GM18517 (cell line): Measurements from ENCODE around the gene C19orf12.
A peak's percentile ranks its signal among the peaks of the same experiment; 100 is the strongest.

Source experiments
- ATAC-seq: cut with Tn5 transposase; IDR thresholded peaks from one replicate; pipeline ENCODE4 v1.9.1; 2021; ENCODE audit warnings: mild to moderate bottlenecking, moderate library complexity; ENCODE audit not compliant: unreplicated experiment

Gene C19orf12

DNA sequence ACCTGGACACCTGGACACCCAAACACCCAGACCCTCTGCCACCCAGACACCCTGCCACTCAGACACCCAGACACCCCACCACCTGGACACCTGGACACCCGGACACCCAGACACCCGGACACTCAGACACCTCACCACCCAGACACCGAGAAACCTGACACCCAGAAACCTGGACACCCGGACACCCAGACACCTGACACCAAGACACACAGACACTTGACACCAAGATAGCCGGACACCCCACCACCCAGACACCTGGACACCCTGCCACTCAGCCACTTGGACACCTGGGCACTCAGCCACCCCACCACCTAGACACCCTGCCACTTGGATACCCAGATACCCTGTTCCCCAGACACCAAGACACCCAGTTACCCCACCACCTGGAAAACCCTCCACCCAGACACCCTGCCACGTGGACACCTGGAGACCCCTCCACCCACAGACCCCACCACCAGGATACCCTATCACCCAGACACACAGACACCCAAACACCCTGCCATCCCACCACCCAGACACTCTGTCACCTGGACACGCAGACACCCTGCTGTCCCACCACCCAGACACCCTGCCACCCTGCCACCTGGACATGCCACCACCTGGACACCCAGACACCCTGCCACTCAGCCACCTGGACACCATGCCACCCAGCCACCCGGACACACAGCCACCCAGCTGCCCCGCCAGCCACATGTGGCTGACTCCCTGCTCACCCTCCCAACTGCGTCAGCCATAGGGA, 17.4 kb downstream of the C19orf12 start:
- no peak for ATAC-seq

- ATAC-seq, result no peak
Observed at GRCh38 chr19:29696565-29696846, 18.6 kb downstream of the C19orf12 start.

- ATAC-seq, result no peak
Observed at GRCh38 chr19:29695765-29696564, 19.1 kb downstream of the C19orf12 start.

GRCh38 chr19:29694669-29695627, 20.1 kb downstream of the C19orf12 start:
- ATAC-seq, result peak; percentile 70

DNA sequence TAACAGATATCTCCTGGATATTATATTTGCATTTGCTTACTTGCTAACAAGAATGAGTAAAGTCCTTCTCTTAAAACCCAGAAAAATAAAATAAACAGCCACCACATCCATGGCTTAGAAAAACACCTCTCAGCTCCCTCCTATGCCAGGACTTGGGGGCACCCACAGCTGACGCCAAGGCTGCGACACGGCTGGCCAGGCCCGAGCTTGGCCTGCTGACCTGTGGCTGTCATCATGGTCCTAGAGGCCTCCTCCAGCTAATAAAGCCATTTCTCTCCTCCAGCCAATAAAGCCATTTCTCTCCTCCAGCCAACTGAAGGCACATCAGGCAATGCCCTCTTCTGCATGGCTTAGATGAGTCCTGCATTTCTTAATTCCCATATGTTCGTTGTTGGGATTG, 20.9 kb downstream of the C19orf12 start:
- no peak for ATAC-seq

- ATAC-seq, result no peak
Observed at GRCh38 chr19:29690842-29691241, 24.2 kb downstream of the C19orf12 start.

DNA sequence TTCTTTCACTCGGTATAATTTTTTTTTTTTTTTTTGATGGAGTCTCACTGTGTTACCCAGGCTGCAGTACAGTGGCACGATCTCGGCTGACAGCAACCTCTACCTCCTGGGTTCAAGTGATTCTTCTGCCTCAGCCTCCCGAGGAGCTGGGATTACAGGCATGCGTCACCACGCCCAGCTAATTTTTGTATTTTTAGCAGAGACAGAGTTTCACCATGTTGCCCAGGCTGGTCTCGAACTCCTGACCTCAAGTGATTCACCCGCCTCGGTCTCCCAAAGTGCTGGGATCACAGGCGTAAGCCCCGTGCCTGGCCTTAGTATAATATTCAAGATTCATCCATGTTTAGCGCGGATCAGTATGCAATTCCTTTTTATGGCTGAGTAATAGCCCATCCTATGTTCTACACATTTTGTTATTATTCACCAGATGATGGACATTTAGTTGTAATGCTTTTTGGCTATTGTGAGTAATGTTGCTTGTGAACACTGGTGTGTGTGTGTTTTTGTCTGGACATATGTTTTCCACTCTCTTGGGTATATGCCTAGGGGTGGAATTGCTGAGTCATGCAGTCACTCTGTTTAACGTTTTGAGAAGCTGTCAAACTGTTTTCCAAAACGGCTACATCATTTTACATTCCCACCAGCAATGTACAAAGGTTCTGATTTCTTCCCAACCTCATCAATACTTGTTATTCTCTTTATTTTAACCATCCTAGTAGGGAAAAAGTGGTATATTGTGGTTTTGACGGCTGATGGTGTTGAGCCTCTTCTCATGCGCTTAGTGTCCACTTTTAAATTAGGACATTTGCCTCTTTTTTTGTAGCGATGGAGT, 26.9 kb downstream of the C19orf12 start:
- no peak for ATAC-seq

GRCh38 chr19:29687244-29687896, 27.7 kb downstream of the C19orf12 start:
- no peak for ATAC-seq

GRCh38 chr19:29686285-29686805, 28.7 kb downstream of the C19orf12 start:
- ATAC-seq, result no peak

DNA sequence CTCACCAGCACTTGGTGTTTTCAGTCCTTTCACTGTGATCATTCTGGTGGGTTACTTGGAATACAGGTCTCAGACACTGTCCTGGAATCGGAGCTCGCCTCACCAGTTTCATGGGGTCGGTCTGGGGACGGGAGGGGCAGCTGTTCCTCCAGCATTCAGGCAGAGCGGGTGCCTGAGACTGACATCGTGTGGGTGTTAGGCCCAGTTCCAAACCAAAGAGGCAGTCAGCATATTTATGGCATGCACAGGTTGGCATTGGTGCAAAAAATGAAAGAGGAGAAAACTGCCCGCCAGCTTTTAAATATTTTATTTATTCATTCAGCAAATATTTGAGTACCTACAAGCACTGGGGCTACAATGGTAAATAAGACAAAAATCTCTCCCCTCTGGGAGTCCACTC, 29.7 kb downstream of the C19orf12 start:
- no peak for ATAC-seq

DNA sequence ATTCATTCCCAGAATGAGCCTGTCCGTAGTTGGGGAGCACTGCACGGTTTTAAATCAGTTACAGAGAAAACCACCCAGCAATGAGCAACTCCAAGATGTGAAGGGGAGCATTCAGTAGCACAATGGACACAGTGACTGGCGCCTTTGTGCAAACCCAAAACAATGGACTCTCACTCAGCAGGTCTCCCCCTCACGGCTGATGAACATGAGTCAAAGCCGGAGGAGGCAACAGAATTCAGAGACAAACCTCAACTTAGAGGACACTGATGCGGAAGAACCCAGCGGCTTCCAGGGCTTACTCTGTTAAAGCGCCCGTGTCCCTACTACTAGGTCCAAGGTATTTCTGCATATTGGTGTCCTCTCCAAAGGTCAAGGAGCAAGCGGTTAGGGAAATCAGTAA, 32.1 kb downstream of the C19orf12 start:
- ATAC-seq, result no peak

GRCh38 chr19:29682236-29682895, 32.7 kb downstream of the C19orf12 start:
- no peak for ATAC-seq

DNA sequence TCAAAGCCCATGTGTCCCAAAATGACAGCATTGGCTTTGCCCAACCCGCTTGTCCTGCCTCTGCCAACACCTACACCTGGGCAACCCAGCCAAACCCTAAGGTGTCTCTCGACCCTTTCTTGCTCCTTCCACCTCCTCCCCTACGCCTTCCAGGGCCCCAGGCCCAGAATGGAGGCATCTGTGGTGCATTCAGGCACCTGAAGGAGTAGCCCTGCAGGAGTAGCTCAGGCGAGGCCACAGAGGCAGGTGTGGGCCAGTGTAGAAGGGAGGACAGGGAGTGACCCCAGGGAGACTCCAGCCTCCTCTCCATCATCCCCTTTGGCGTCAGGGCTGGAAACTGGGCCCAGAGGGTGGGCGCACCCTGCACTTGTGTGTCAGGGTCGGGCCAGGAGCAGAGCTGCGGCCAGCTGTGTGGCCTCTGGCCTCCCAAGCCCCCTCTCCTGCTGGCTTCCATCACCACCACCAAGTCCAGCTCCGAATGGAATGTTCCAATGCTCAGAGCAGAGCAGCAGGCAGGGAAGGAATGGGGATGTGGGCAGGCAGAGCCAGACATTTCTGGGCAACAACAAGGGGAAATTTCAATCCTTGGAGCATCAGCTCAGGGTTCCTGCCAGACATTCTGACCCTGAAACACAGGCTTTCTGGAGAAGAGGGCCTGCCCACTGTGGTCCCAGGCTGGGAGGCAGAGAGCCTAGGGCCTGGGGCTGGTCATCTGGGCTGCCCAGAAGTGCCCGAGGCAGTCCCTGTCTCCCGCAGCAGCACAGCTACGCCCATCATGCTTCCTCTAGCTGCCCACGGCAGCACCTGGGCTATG, 33.4 kb downstream of the C19orf12 start:
- ATAC-seq, result no peak

DNA sequence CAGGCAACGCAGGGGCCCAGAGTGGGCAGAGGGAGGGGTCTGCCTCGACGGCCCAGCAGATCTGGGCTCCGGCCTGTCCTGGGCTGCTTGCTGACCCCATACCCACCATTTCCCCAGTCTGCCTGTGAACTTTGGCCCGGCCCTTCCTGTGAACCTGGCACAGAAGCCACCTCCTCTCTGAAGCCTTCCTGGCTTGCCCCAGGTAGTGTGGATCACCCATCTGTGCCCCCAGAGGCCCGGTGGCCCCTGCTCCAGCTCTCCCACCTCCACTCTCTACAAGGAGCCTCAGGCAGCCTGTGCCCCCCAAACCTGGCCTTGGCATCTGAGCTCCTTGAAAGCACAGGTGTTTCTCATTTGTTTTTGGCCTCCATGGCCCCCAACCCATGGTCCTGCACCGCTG, 34.1 kb downstream of the C19orf12 start:
- ATAC-seq, result no peak

DNA sequence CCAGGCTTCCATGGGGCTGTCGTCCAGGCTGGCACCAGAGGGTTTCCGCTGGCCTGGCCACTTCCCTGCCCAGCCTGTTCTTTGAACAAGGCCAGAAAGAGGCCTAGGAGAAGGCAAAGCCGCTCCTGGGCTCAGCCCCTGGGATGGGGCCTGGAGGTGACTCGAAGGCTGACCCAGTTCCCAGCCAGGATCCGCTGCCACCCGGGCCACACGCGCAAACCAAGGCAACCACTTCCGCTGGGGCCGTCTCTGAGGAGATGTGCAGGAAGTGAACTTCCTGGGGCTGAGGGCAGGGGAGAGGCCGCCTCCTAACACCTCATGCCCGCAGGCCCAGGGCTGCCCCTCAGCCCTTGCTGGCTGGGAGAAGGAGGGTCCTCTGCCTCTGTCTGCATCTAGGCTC, 34.6 kb downstream of the C19orf12 start:
- no peak for ATAC-seq

GRCh38 chr19:29679598-29680210, 35.4 kb downstream of the C19orf12 start:
- no peak for ATAC-seq

DNA sequence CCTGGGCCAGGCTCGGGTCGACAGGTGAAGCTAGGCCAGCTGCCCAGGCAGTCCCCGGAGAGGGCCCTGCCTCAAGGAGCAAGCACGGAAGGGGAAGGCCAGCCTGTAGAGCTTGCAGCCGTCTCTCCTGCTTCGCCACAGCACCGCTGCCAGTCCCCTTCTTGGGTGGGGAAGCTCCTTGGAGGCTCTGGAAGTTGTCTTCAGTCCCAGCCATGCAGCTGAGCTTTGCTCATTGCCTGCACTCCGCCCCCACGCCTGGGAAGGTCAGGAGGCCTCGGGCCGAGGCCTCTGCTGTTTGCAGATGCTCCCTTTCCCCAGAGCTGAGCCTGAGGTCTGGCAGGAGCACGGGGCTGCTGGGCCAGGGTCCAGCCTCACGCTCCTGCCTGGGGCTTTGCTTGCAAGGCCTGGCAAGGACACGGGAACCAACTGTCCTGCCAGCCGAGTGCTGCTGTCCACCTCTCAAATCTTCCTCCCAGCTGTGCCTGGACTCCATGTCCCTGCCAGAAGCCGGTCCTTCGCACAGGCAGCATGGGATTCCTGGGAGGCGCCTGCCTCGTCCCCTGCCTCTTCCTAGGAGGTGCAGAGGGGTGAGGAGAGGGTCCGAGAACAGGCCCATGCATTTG, 36.5 kb downstream of the C19orf12 start:
- ATAC-seq, result no peak
